ENCODE measurements around the gene ATG9B. TPM values are rescaled to one million over a fixed set of nuclear protein-coding genes. Genes with fewer than 3 reads are reported as not detected.

ATG9B gene
- total and polyA plus RNA-seq, 10 donors, result 0.66 to 3.8 (median 2.4) TPM

GRCh38 chr7:150983893-150984368 is 40.4 kb downstream of the ATG9B start:
- no peak overlapping the region for H3K27ac ChIP-seq
- intact Hi-C loops (cut with DNase I; ENCODE audit: low total_unique reads), result no loop called here
- TF ChIP-seq POLR2A (IDR thresholded peaks at IDR 0.05) (no peak), CTCF (IDR thresholded peaks at IDR 0.05 in 8 of 11, conservative IDR thresholded peaks at IDR 0.05 in 3 of 11) (no peak), POLR2AphosphoS5 (IDR thresholded peaks at IDR 0.05) (no peak)
- no peak overlapping the region for H3K4me3 ChIP-seq
- WGBS, 5 donors, result 0 to 14% (median 11%) methylated on average over 2 of the region's 2 CpGs
- H3K4me1 ChIP-seq, result peaks cover 5 to 36% (median 23%) of the 10 kb centered on the region in 6 donors
- H3K36me3 ChIP-seq, result no peaks in the 10 kb centered on the region
- H3K9me3 ChIP-seq, result no peaks in the 10 kb centered on the region
- H3K27me3 ChIP-seq (replicated peaks in 1 of 7), result peaks cover 0 to 89% (median 21%) of the 10 kb centered on the region in 7 donors
- DNase-seq, result no peak

- Histone ChIP-seq H3K27me3 (replicated peaks in 1 of 7) (peaks cover 0 to 91% (median 22%) of the 10 kb centered on the region in 7 donors), H3K4me1 (peaks cover 0 to 34% (median 22%) of the 10 kb centered on the region in 6 donors), H3K27ac (no peak overlapping the region), H3K4me3 (no peak overlapping the region), H3K9me3 (no peaks in the 10 kb centered on the region), H3K36me3 (no peaks in the 10 kb centered on the region)
- DNase-seq, result no peak
- intact Hi-C loops (cut with DNase I; ENCODE audit: low total_unique reads), result no loop called here
- TF ChIP-seq POLR2A (IDR thresholded peaks at IDR 0.05) (no peak), CTCF (IDR thresholded peaks at IDR 0.05 in 8 of 11, conservative IDR thresholded peaks at IDR 0.05 in 3 of 11) (no peak), POLR2AphosphoS5 (IDR thresholded peaks at IDR 0.05) (no peak)
- 41 to 69% (median 48%) methylated on average over 3 of the region's 3 CpGs for WGBS, 5 donors
Observed at GRCh38 chr7:150982351-150982750, 41.9 kb downstream of the ATG9B start.

GRCh38 chr7:150981644-150982043 is 42.6 kb downstream of the ATG9B start:
- Histone ChIP-seq H3K9me3 (no peaks in the 10 kb centered on the region), H3K4me3 (no peak overlapping the region), H3K27me3 (replicated peaks in 1 of 7) (peaks cover 4 to 91% (median 29%) of the 10 kb centered on the region in 7 donors), H3K4me1 (peaks cover 0 to 40% (median 25%) of the 10 kb centered on the region in 6 donors), H3K36me3 (no peaks in the 10 kb centered on the region), H3K27ac (no peak overlapping the region)
- WGBS, 5 donors, result 63 to 80% (median 67%) methylated on average over 5 to 6 of the region's 6 CpGs
- intact Hi-C loops (cut with DNase I; ENCODE audit: low total_unique reads), result no loop called here
- DNase-seq, result no peak
- TF ChIP-seq POLR2AphosphoS5 (IDR thresholded peaks at IDR 0.05) (no peak), POLR2A (IDR thresholded peaks at IDR 0.05) (no peak)

- Histone ChIP-seq H3K9me3 (no peaks in the 10 kb centered on the region), H3K27me3 (replicated peaks in 1 of 7) (peaks cover 4 to 91% (median 35%) of the 10 kb centered on the region in 7 donors), H3K4me3 (no peak overlapping the region), H3K36me3 (no peaks in the 10 kb centered on the region), H3K4me1 (peaks cover 0 to 39% (median 23%) of the 10 kb centered on the region in 6 donors), H3K27ac (no peak overlapping the region)
- intact Hi-C loops (cut with DNase I; ENCODE audit: low total_unique reads), result no loop called here
- DNase-seq, result no peak
- 37 to 61% (median 49%) methylated on average over 2 of the region's 2 CpGs for WGBS, 5 donors
- no peak for TF ChIP-seq POLR2A (IDR thresholded peaks at IDR 0.05)
- TF ChIP-seq CTCF (IDR thresholded peaks at IDR 0.05 in 8 of 11, conservative IDR thresholded peaks at IDR 0.05 in 3 of 11), result no peak
- no peak for TF ChIP-seq POLR2AphosphoS5 (IDR thresholded peaks at IDR 0.05)
Observed at GRCh38 chr7:150980663-150981062, 43.6 kb downstream of the ATG9B start.
